Gastroesophageal sphincter (tissue), 4 donors: ENCODE results near the gene ALG10B. TPM values are rescaled to one million over a fixed set of nuclear protein-coding genes. Genes with fewer than 3 reads are reported as not detected.
A peak's percentile ranks its signal among the peaks of the same experiment; 100 is the strongest.
"Not testable (repeated sequence)": the region's sequence is repeated elsewhere in the genome, so short reads cannot be mapped to it uniquely, and the experiment has no call there.

Experiments used
- ATAC-seq: fragments of 150-250 bp; one replicate; pipeline ENCODE4 v1.9.1; 2016; ENCODE audit warnings: mild to moderate bottlenecking, moderate library complexity
- H3K27ac ChIP-seq, 4 donors: fragments of 200-600 bp; sonication (generic) in 3 of 4; 1 replicate in 3 of 4; 2 replicates in 1 of 4; pipeline ENCODE4 v1.5.1; 2016 to 2019
- H3K27me3 ChIP-seq: fragments of 200-600 bp; sonication (generic); one replicate; pipeline ENCODE4 v1.5.1; 2019
- H3K36me3 ChIP-seq, 2 donors: fragments of 200-600 bp; sonication (generic); one replicate each; pipeline ENCODE4 v1.5.1; 2019; ENCODE audit warnings: control low read depth in 1 of 2
- H3K4me1 ChIP-seq, 3 donors: fragments of 200-600 bp; sonication (generic); 1 replicate in 2 of 3; 2 replicates in 1 of 3; pipeline ENCODE4 v1.5.1; 2016 to 2019; ENCODE audit warnings: control low read depth in 2 of 3
- H3K4me3 ChIP-seq, 2 donors: fragments of 200-600 bp; sonication (generic); one replicate each; pipeline ENCODE4 v1.5.1; 2019; ENCODE audit warnings: mild to moderate bottlenecking in 1 of 2, moderate library complexity in 1 of 2
- H3K9me3 ChIP-seq, 3 donors: fragments of 200-600 bp; sonication (generic); one replicate each; pipeline ENCODE4 v1.5.1; 2017 to 2019; ENCODE audit warnings: control low read depth in 2 of 3
- EP300 ChIP-seq: sonication (generic); formaldehyde crosslinking; IDR thresholded peaks from one replicate; pipeline ENCODE4 v1.6.1; 2017; ENCODE audit warnings: antibody characterized with exemption, mild to moderate bottlenecking
- POLR2A ChIP-seq, 2 donors: fragments of 450-650 bp; IDR thresholded peaks; one replicate each; pipeline ENCODE4 v1.6.1; 2017; ENCODE audit warnings: antibody characterized with exemption in 2 of 2, mild to moderate bottlenecking in 2 of 2, moderate library complexity in 1 of 2
- POLR2AphosphoS5 ChIP-seq: sonication (generic); formaldehyde crosslinking; IDR thresholded peaks from one replicate; pipeline ENCODE4 v1.6.1; 2017; ENCODE audit warnings: antibody characterized with exemption
- WGBS, 2 donors: methylation state at CpG; one replicate each; pipeline ENCODE4 v1.1.5; 2018; ENCODE audit warnings: low coverage in 1 of 2; 5-methylcytosine and 5-hydroxymethylcytosine counted together
- total RNA-seq, 4 donors: library from RNA; depleted of rRNA; stranded (reverse); fragments of >200 nt; gene quantifications; one replicate each; pipeline ENCODE4 v1.1.0, GENCODE V29; 2016
- TF ChIP-seq, protein P1 (sequence below), 4 experiments: fragments of 200-600 bp in 2 of 4; fragments of 450-650 bp in 2 of 4; sonication (generic) in 1 of 4; IDR thresholded peaks; one replicate each; pipeline ENCODE4 v1.5.1; 2017 to 2019; ENCODE audit warnings: antibody characterized with exemption in 4 of 4, mild to moderate bottlenecking in 2 of 4, moderate library complexity in 2 of 4

Gene ALG10B
- total RNA-seq, 4 donors from 2014 or later = 2.8 to 8.1 (median 3.5) TPM

DNA sequence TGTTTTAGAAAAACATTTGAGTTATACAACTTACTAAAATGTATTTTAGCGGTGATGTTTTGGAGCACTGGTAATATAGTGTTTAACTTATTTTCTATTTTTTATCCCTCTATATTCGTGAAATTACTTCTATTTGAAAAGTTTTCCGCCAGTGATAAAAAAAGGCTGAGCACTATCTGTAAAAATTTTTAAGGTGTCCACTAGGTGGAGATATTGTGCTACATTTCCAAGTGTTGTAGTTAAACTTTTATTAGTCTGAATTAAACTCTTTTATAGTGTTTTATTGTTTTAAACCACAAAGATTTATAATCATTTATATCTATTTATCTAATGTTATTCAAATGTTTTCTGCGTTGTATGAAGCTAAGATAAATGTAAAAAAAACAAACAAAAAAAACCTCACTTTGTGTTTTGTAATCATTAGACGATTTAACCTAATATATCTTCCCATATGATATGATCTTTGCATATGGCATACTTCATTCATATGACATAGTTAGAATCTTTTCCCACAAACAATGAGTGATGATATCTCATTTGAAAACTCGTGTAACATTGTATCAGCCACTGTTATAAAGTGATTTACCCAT lies 11.8 kb downstream of the ALG10B start:
- 23 to 25% methylated on average over 5 to 6 of the region's 6 CpGs for WGBS, 2 donors
- no peak for ATAC-seq
- H3K27ac ChIP-seq = no peak overlapping the region

DNA sequence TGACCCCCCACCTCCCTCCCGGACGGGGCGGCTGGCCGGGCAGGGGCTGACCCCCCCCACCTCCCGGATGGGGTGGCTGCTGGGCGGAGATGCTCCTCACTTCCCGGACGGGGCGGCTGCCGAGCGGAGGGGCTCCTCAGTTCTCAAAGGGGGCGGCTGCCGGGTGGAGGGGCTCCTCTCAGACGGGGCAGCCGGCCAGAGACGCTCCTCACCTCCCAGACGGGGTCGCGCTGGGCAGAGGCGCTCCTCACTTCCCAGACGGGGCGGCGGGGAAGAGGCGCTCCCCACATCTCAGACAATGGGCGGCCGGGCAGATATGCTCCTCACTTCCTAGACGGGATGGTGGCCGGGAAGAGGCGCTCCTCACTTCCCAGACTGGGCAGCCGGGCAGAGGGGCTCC lies 13.8 kb downstream of the ALG10B start:
- no CpG with 5 or more reads among the region's 30 CpGs for WGBS, 2 donors
- H3K27me3 ChIP-seq, H3K27ac ChIP-seq, H3K36me3 ChIP-seq, ATAC-seq, H3K4me3 ChIP-seq, H3K4me1 ChIP-seq, H3K9me3 ChIP-seq: not testable (repeated sequence)

More for the DNA sequence above, 11.8 kb downstream of the ALG10B start:
- Histone ChIP-seq H3K27me3 (no peaks in the 10 kb centered on the region), H3K4me3 (no peak overlapping the region), H3K36me3 (peaks cover 0 to 5% of the 10 kb centered on the region in 2 donors), H3K4me1 (peaks cover 0 to 5% (median 0%) of the 10 kb centered on the region in 3 donors), H3K9me3 (no peaks in the 10 kb centered on the region)
- TF ChIP-seq POLR2AphosphoS5 = no peak
- TF ChIP-seq, protein P1, sequence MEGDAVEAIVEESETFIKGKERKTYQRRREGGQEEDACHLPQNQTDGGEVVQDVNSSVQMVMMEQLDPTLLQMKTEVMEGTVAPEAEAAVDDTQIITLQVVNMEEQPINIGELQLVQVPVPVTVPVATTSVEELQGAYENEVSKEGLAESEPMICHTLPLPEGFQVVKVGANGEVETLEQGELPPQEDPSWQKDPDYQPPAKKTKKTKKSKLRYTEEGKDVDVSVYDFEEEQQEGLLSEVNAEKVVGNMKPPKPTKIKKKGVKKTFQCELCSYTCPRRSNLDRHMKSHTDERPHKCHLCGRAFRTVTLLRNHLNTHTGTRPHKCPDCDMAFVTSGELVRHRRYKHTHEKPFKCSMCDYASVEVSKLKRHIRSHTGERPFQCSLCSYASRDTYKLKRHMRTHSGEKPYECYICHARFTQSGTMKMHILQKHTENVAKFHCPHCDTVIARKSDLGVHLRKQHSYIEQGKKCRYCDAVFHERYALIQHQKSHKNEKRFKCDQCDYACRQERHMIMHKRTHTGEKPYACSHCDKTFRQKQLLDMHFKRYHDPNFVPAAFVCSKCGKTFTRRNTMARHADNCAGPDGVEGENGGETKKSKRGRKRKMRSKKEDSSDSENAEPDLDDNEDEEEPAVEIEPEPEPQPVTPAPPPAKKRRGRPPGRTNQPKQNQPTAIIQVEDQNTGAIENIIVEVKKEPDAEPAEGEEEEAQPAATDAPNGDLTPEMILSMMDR (IDR thresholded peaks at IDR 0.05) = peak; percentile 63 to 69 (median 63)

DNA sequence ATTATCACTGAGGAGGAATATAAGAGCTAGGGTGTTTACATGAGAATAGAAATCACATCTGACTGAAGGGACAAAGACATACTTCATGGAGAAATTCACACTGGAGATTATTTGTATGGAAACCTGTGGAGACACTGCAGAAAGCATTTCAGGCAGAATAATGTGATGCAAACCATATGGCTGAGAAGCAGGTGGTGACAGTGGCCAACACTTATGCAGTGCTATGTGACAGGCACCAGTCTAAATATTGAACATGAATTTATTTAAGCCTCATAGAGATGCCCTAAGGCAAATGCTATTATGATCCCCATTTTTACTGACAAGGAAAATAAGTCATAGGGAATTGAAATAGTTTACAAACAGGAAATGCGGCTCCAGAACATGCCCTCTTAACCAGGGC lies 16.2 kb downstream of the ALG10B start:
- ATAC-seq = no peak

DNA sequence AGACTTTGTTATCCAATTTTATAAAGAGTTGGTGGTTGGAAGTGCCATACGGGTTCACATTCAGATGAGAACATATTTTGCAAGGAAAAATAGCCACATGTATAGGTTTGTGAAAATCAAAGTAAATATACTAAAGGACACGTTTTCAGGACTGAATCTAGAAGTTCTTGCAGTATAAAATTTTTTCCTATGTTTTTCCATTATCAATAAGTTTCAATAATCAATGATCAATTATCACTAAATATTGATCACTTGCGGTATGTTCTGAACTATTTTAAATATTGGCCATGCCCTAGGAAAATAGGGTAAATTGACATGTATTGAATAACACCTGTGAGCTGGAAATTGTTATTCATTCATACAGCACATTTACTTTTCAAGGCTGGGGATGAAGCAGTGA lies 25.9 kb downstream of the ALG10B start:
- no peak overlapping the region for H3K27ac ChIP-seq
- TF ChIP-seq, protein P1 (IDR thresholded peaks at IDR 0.05) = no peak
- TF ChIP-seq POLR2A (IDR thresholded peaks at IDR 0.05) = no peak
- TF ChIP-seq POLR2AphosphoS5 = no peak
- TF ChIP-seq EP300 = no peak
- no peaks in the 10 kb centered on the region for H3K4me1 ChIP-seq
- no peak overlapping the region for H3K4me3 ChIP-seq
- H3K27me3 ChIP-seq = no peaks in the 10 kb centered on the region
- H3K36me3 ChIP-seq = no peaks in the 10 kb centered on the region
- no peak for ATAC-seq
- peaks cover 0 to 3% (median 0%) of the 10 kb centered on the region in 3 donors for H3K9me3 ChIP-seq
- WGBS, 2 donors = 53 to 65% methylated on average over 3 of the region's 3 CpGs

More for the DNA sequence above, 16.2 kb downstream of the ALG10B start:
- H3K27me3 ChIP-seq = no peaks in the 10 kb centered on the region
- no peak overlapping the region for H3K27ac ChIP-seq
- H3K9me3 ChIP-seq = no peaks in the 10 kb centered on the region
- TF ChIP-seq POLR2A (IDR thresholded peaks at IDR 0.05) (no peak), POLR2AphosphoS5 (no peak), EP300 (no peak)
- TF ChIP-seq, protein P1 (IDR thresholded peaks at IDR 0.05) = no peak
- WGBS, 2 donors = 75% methylated on average over 1 of the region's 1 CpG; no CpG with 5 or more reads in 1 of the 2 donors
- no peaks in the 10 kb centered on the region for H3K36me3 ChIP-seq
- H3K4me1 ChIP-seq = peaks cover 0 to 5% (median 0%) of the 10 kb centered on the region in 3 donors
- H3K4me3 ChIP-seq = no peak overlapping the region

DNA sequence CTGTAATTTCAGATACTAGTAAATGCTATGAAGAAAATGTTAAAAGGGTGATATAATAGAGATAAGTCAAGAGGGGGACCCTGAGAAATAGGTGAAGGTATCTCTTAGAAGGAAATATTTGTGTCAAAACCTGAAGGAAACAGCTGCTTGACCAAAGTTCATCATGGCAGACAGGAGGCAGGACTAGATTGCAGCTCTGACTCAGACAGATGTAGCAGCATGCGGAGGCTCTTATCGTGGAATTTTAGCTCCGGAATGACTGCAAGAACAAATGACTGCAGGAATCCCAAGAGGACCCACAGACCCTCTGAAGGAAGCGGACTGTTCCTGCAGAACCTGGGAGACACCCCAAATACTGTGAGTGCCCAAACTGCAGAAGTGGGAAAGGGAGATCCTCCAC lies 26.7 kb downstream of the ALG10B start:
- H3K9me3 ChIP-seq = peaks cover 0 to 12% (median 0%) of the 10 kb centered on the region in 3 donors
- H3K4me3 ChIP-seq, H3K36me3 ChIP-seq, H3K4me1 ChIP-seq, H3K27ac ChIP-seq, H3K27me3 ChIP-seq, ATAC-seq: not testable (repeated sequence)
- 74 to 94% methylated on average over 3 to 4 of the region's 4 CpGs for WGBS, 2 donors

DNA sequence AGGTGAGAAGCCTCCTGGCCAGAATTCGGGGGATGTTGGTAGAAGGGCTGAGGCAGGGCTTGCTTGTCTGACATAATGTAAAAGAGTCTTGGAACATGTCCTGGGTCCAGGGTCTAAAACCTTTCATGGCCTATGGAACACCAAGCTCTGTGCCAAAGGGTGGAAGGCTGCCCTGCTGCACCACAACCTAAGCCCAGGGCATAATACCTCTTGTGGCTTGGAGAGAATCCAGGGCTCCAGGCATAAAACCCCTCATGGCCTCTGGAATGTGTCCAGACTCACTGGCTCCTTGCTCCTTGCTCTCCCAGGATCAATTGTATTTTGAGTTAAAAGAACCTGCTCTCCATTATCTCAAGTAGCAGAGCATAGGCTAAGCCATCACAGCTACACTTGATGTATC lies 27.3 kb downstream of the ALG10B start:
- H3K9me3 ChIP-seq = peaks cover 0 to 13% (median 0%) of the 10 kb centered on the region in 3 donors
- not testable (repeated sequence) for H3K36me3 ChIP-seq, H3K4me1 ChIP-seq, H3K27ac ChIP-seq, ATAC-seq, H3K27me3 ChIP-seq, H3K4me3 ChIP-seq
- WGBS, 2 donors = 67 to 86% methylated on average over 1 of the region's 1 CpG
